ENCODE data around the gene NUAK1.

The NUAK1 gene

GRCh38 chr12:106157802-106158201 is 19.0 kb upstream of the NUAK1 start:
- Histone ChIP-seq H2AFZ (ENCODE audit: low read depth) (no peak overlapping the region), H3K4me2 (no peak overlapping the region), H3K4me3 (IDR thresholded peaks at IDR 0.05; ENCODE audit: insufficient read depth, low read depth, low read length) (no peak overlapping the region), H4K20me1 (ENCODE audit: insufficient read depth) (no peaks in the 10 kb centered on the region), H3K9ac (no peak overlapping the region), H3K79me2 (ENCODE audit: insufficient read depth, low read depth) (no peaks in the 10 kb centered on the region), H3K27me3 (ENCODE audit: insufficient read depth, low read depth) (no peaks in the 10 kb centered on the region), H3K27ac (no peak overlapping the region), H3K36me3 (ENCODE audit: insufficient read depth) (no peaks in the 10 kb centered on the region), H3K4me1 (ENCODE audit: low read depth, poor library complexity, severe bottlenecking) (no peaks in the 10 kb centered on the region)
- TF ChIP-seq CTCF (conservative IDR thresholded peaks at IDR 0.05; ENCODE audit: low read depth, low read length): no peak

- Histone ChIP-seq H2AFZ (ENCODE audit: low read depth) (no peak overlapping the region), H3K27ac (no peak overlapping the region), H3K9ac (no peak overlapping the region), H3K4me1 (ENCODE audit: low read depth, poor library complexity, severe bottlenecking) (peaks cover under 1% of the 10 kb centered on the region), H3K27me3 (ENCODE audit: insufficient read depth, low read depth) (no peaks in the 10 kb centered on the region), H3K79me2 (ENCODE audit: insufficient read depth, low read depth) (no peaks in the 10 kb centered on the region), H3K36me3 (ENCODE audit: insufficient read depth) (no peaks in the 10 kb centered on the region), H3K4me2 (no peak overlapping the region), H3K4me3 (IDR thresholded peaks at IDR 0.05; ENCODE audit: insufficient read depth, low read depth, low read length) (no peak overlapping the region), H4K20me1 (ENCODE audit: insufficient read depth) (no peaks in the 10 kb centered on the region)
- TF ChIP-seq CTCF (conservative IDR thresholded peaks at IDR 0.05; ENCODE audit: low read depth, low read length): no peak
These were observed 16.1 kb upstream of the NUAK1 start for GRCh38 chr12:106154751-106155273.

- Histone ChIP-seq H3K4me2 (no peak overlapping the region), H3K27me3 (ENCODE audit: insufficient read depth, low read depth) (no peaks in the 10 kb centered on the region), H3K36me3 (ENCODE audit: insufficient read depth) (no peaks in the 10 kb centered on the region), H3K4me3 (IDR thresholded peaks at IDR 0.05; ENCODE audit: insufficient read depth, low read depth, low read length) (no peak overlapping the region), H3K79me2 (ENCODE audit: insufficient read depth, low read depth) (no peaks in the 10 kb centered on the region), H3K9ac (no peak overlapping the region), H2AFZ (ENCODE audit: low read depth) (no peak overlapping the region), H4K20me1 (ENCODE audit: insufficient read depth) (no peaks in the 10 kb centered on the region), H3K27ac (no peak overlapping the region), H3K4me1 (ENCODE audit: low read depth, poor library complexity, severe bottlenecking) (peaks cover 12% of the 10 kb centered on the region)
- no peak for TF ChIP-seq CTCF (conservative IDR thresholded peaks at IDR 0.05; ENCODE audit: low read depth, low read length)
These were observed 13.6 kb upstream of the NUAK1 start for GRCh38 chr12:106152334-106152733.

GRCh38 chr12:106150555-106150954 is 11.8 kb upstream of the NUAK1 start:
- Histone ChIP-seq H3K36me3 (ENCODE audit: insufficient read depth) (no peaks in the 10 kb centered on the region), H4K20me1 (ENCODE audit: insufficient read depth) (no peaks in the 10 kb centered on the region), H3K4me3 (IDR thresholded peaks at IDR 0.05; ENCODE audit: insufficient read depth, low read depth, low read length) (no peak overlapping the region), H2AFZ (ENCODE audit: low read depth) (no peak overlapping the region), H3K4me1 (ENCODE audit: low read depth, poor library complexity, severe bottlenecking) (peaks cover 23% of the 10 kb centered on the region), H3K9ac (no peak overlapping the region), H3K79me2 (ENCODE audit: insufficient read depth, low read depth) (no peaks in the 10 kb centered on the region), H3K27ac (no peak overlapping the region), H3K27me3 (ENCODE audit: insufficient read depth, low read depth) (no peaks in the 10 kb centered on the region), H3K4me2 (no peak overlapping the region)
- TF ChIP-seq CTCF (conservative IDR thresholded peaks at IDR 0.05; ENCODE audit: low read depth, low read length): no peak

Measured in KMS-11 (cell line).